Tracheal epithelial cell (primary cell): ENCODE data around the gene CCL15. TPM values are rescaled to one million over a fixed set of nuclear protein-coding genes. Genes with fewer than 3 reads are reported as not detected.

Experiments
- total RNA-seq: library from RNA; depleted of rRNA; stranded (reverse); fragments of >200 nt; gene quantifications from 2 replicates; pipeline ENCODE4 v1.2.1, GENCODE V29; 2014

Gene CCL15
- total RNA-seq = not detected in 2 replicates

DNA sequence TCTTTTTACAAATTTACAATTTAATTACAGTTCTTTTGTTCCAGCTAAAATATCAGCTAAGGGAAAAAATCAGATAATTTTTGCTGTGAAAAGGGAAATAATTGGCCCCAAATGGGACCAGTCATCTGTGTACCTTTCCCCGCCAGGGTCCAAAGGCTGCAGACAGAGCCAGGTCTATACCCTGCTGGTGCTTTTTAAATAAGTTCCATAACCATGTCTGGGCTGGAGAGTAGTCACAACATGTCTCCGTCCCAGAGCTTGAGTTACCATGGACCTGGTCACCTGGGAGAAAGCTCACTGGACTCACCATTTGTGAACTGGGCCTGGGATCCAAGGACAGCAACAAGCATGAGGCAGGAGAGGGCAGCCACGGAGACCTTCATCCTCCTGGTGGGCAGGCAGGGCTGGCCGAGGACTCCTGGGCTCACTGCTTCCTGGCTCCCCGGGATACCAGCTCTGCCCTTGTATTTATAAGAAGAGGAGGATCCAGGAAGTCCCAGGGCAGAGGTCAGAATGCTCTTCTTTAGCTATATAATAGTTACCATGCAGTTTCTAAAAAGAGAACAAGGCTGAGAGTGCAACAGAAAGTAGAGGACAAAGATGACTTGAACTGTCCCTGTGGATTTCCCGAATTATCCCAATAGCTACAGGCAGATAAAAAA, at the start of gene CCL15:
Gene CCL15, minus strand, starts transcription at position 444 of the 662 bp plus-strand sequence. Its CDS starts 61 bp downstream, at position 383.

DNA sequence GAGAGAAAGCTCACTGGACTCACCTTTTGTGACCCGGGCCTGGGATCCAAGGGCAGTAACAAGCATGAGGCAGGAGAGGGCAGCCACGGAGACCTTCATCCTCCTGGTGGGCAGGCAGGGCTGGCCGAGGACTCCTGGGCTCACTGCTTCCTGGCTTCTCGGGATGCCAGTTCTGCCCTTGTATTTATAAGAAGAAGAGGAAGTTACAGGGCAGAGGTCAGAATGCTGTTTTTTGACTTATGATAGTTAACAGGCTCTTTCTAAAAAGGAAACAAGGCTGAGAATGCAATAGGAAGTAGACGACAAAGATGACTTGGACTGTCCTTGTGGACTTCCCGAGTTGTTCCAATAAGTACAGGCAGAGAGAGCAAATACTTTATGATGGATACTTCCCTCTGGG, 16.4 kb upstream of the CCL15 start, which contains the start of gene CCL23:
Gene CCL23, minus strand, starts transcription at position 174 of the 400 bp plus-strand sequence. Its CDS starts 75 bp downstream, at position 99.

GRCh38 chr17:35986643-35987042, 14.7 kb downstream of the CCL15 start, which contains the start of gene CCL14:
Gene CCL14 (minus strand): TSS chr17:35986729. CDS start chr17:35986649, 80 bp downstream.

GRCh38 chr17:35981246-35981645, 20.1 kb downstream of the CCL15 start, which contains the start of gene CCL16:
Gene CCL16 (minus strand): TSS chr17:35981497. CDS start chr17:35981420, 77 bp downstream.

Other genes starting within 250 kb of the CCL15 start
- 0.24 TPM in 1 of 2 replicates, not detected in the other for gene GAS2L2, start 248.3 kb downstream of the CCL15 start, total RNA-seq
- not detected in 2 replicates for gene C17orf50, start 240.7 kb downstream of the CCL15 start, total RNA-seq
- 37.8 and 132 TPM in 2 replicates for gene MMP28, start 205.9 kb downstream of the CCL15 start, total RNA-seq
- 36.9 and 45.8 TPM in 2 replicates for gene TAF15, start 192.1 kb downstream of the CCL15 start, total RNA-seq
- gene HEATR9, start 132.7 kb downstream of the CCL15 start, total RNA-seq = not detected in 2 replicates
- gene CCL5, start 121.2 kb downstream of the CCL15 start, total RNA-seq = 0.24 TPM in 1 of 2 replicates, not detected in the other
- gene RDM1, start 70.8 kb downstream of the CCL15 start, total RNA-seq = 1.4 TPM in 1 of 2 replicates, not detected in the other
- gene LYZL6, start 57.8 kb downstream of the CCL15 start, total RNA-seq = not detected in 2 replicates
- gene CCL16, start 20.1 kb downstream of the CCL15 start, total RNA-seq = not detected in 2 replicates
- gene CCL14, start 14.8 kb downstream of the CCL15 start, total RNA-seq = not detected in 2 replicates
- not detected in 2 replicates for gene CCL23, start 16.4 kb upstream of the CCL15 start, total RNA-seq
- gene CCL18, start 62.7 kb upstream of the CCL15 start, total RNA-seq = not detected in 2 replicates
- gene CCL3, start 88.6 kb upstream of the CCL15 start, total RNA-seq = not detected in 2 replicates
- gene CCL4, start 102.3 kb upstream of the CCL15 start, total RNA-seq = not detected in 2 replicates
- gene TBC1D3B, start 175.1 kb upstream of the CCL15 start, total RNA-seq = 0.48 and 0.64 TPM in 2 replicates
- gene CCL3L1, start 195.2 kb upstream of the CCL15 start, total RNA-seq = not detected in 2 replicates
- 0.48 TPM in 1 of 2 replicates, not detected in the other for gene CCL4L2, start 209.5 kb upstream of the CCL15 start, total RNA-seq